GM12892 (cell line): Measurements from ENCODE around the gene SCGB1D1.

Source experiments
- DNase-seq: peaks from one replicate; pipeline ENCODE4 v3.0.0; 2011; ENCODE audit not compliant: insufficient read length
- FAIRE-seq: peaks from 2 replicates; lab custom pipeline; 2011; peaks lifted over from hg19 to GRCh38; lab: Jason Lieb, UNC
- POLR2A ChIP-seq: IDR thresholded peaks from 2 replicates; pipeline ENCODE4 v1.6.1; 2011; ENCODE audit warnings: low read depth, low read length, control low read depth
- POLR2AphosphoS5 ChIP-seq: IDR thresholded peaks from 2 replicates; pipeline ENCODE4 v1.6.1; 2011; ENCODE audit warnings: low read depth, low read length, control low read depth
- TAF1 ChIP-seq: IDR thresholded peaks from 2 replicates; pipeline ENCODE4 v1.6.1; 2011; ENCODE audit warnings: low read depth, mild to moderate bottlenecking, control low read depth, low read length, borderline replicate concordance

The SCGB1D1 gene

DNA sequence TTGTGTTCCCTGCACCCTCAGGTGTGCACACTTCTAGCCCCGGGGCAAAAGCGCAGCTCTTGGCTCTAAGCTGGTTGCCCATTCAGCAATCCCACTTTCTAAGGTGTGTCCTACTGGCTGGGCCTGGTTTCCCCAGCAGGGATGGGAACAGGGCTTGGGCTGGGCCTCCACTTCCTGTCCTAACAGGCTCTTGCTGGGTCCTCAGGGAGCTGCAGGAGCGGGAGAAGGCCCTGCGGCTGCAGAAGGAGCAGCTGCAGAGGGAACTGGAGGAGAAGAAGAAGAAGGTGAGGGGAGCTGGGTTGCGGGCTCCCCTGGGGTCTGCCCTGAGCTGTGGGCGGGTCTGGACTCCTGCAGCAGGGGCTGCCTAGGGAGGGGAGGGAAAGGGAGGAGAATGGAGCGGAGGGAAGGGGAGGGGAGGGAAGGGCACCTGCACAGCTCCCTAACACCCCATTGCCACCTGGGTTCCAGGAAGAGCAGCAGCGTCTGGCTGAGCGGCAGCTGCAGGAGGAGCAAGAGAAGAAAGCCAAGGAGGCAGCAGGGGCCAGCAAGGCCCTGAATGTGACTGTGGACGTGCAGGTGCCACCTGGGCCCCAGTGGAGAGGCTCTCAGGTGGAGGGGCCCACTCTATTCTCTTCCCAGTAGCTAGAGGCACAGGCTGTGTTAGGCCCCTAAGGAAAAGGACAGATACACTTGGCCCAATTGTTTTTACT is 41.6 kb upstream of the SCGB1D1 start:
- no peak for DNase-seq
- FAIRE-seq: no peak
- TF ChIP-seq POLR2AphosphoS5 (no peak), POLR2A (no peak), TAF1 (no peak)

DNA sequence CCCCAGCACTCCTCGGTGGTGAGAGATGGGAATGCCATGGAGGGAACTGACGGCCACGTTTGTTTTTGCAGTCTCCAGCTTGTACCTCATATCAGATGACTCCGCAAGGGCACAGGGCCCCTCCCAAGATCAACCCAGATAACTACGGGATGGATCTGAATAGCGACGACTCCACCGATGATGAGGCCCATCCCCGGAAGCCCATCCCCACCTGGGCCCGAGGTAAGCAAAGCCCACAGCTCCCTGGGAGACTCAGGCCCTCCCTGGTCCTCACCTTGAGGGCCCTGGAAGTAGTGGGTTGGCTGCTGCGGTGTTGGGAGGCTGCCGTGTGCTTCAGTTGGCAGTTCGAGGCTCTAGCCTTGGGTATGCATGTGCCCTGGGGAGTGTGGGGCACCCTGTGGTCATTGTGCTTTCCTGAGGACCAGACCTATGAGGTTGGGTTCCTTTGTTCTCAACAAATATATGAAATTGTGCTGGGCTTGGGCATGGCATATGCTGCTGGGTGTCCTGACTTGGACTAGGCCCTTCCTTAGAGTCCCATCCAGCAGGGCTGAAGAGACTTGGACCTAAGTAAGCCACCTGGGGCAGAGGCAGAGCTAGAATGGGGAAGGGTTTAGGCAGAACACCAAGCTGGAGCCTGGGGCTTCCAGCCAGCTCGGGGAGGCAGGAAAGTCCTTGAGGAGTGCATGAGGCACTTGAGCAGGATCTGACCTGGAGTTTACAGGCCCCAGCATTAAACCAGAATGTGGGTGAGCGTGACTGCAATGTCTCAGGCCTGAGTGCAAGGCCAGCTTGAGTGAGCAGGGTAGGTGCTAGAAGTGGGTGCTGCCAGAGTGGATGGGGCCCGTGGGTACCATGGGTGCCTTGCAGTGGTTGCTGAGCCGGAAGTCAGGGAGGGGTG is 39.8 kb upstream of the SCGB1D1 start:
- no peak for FAIRE-seq
- no peak for TF ChIP-seq POLR2A
- TF ChIP-seq TAF1: no peak
- no peak for TF ChIP-seq POLR2AphosphoS5
- DNase-seq: no peak

- no peak for FAIRE-seq
- TF ChIP-seq POLR2A: no peak
- TF ChIP-seq TAF1: no peak
- TF ChIP-seq POLR2AphosphoS5: no peak
- DNase-seq: no peak
Measured at GRCh38 chr11:62150887-62151736, 38.9 kb upstream of the SCGB1D1 start.

- FAIRE-seq (no peak), DNase-seq (no peak)
- TF ChIP-seq TAF1 (no peak), POLR2AphosphoS5 (no peak), POLR2A (no peak)
Measured at GRCh38 chr11:62151737-62152102, 38.3 kb upstream of the SCGB1D1 start.

GRCh38 chr11:62152245-62153086 is 37.5 kb upstream of the SCGB1D1 start:
- FAIRE-seq: no peak
- DNase-seq: no peak
- TF ChIP-seq POLR2AphosphoS5 (no peak), POLR2A (no peak), TAF1 (no peak)

DNA sequence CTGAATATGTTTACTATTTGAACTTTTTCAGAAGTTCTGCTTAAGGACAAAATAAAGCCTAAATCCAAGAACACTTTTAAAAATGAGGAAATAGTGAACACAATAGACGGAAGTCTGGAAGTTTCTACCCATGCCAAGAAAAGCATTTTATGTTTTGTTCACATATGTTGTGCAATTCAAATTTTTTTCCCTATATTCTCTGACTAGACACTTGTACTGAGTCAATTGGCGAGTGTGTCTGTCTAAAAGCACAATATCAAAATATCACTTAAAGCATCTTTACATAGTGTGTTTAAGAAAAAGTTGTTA is 37.0 kb upstream of the SCGB1D1 start:
- FAIRE-seq (no peak), DNase-seq (no peak)
- TF ChIP-seq POLR2A (no peak), POLR2AphosphoS5 (no peak), TAF1 (no peak)

DNA sequence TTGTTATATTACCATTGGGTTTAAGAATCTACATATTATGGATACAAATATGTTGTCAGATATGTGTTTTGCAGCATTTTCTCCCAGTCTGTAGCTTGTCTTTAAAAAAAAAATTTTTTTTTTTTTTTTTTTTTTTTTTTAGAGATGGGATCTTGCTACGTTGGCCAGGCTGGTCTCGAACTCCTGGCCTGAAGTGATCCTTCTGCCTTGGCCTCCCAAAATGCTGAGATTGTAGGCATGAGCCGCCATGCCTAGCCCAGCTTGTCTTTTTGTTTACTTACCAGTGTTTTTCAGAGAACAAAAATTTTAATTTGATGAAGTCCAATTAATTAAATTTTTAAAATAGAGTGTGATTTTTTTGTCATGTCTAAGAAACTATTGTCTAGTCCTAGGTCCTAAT is 36.4 kb upstream of the SCGB1D1 start:
- DNase-seq (no peak), FAIRE-seq (no peak)
- TF ChIP-seq POLR2A (no peak), TAF1 (no peak), POLR2AphosphoS5 (no peak)

GRCh38 chr11:62157603-62158002 is 32.4 kb upstream of the SCGB1D1 start:
- FAIRE-seq (no peak), DNase-seq (no peak)
- TF ChIP-seq POLR2AphosphoS5 (no peak), TAF1 (no peak), POLR2A (no peak)

- no peak for FAIRE-seq
- DNase-seq: no peak
- TF ChIP-seq POLR2A (no peak), TAF1 (no peak), POLR2AphosphoS5 (no peak)
Measured at GRCh38 chr11:62166371-62166770, 23.6 kb upstream of the SCGB1D1 start.

DNA sequence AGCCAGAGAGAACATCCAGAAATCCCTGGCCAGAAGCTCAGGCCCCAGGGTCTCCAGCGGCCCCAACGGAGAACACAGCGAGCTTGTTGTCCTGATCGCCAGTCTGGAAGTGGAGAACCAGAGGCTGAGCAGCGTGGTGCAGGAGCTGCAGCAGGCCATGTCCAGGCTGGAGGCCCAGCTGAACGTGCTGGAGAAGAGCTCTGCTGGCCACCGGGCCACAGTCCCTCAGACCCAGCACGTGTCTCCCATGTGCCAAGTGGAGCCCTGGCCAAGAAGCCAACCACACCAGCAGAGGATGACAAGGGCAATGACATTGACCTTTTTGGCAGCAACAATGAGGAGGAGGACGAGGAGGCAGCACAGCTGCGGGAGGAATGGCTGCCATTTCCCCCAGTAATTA is 20.6 kb upstream of the SCGB1D1 start:
- no peak for TF ChIP-seq POLR2AphosphoS5
- TF ChIP-seq TAF1: no peak
- no peak for DNase-seq

More for the DNA sequence above, 20.6 kb upstream of the SCGB1D1 start:
- FAIRE-seq: no peak
